Measurements from ENCODE around the gene FLG2. TPM values are rescaled to one million over a fixed set of nuclear protein-coding genes. Genes with fewer than 3 reads are reported as not detected.

Gene FLG2
- total RNA-seq, 1 experiment from 2014 or later = not detected

GRCh38 chr1:152343006-152343405 lies 16.8 kb downstream of the FLG2 start (continued):
- TF ChIP-seq ZNF281 (CRISPR knock-in tag; IDR thresholded peaks at IDR 0.05) = no peak
- TF ChIP-seq CDX4 (CRISPR knock-in tag; IDR thresholded peaks at IDR 0.05; ENCODE audit: borderline replicate concordance) = no peak
- no peak for TF ChIP-seq FOXJ3 (CRISPR knock-in tag; IDR thresholded peaks at IDR 0.05; ENCODE audit: borderline replicate concordance)
- TF ChIP-seq ATF2 (CRISPR knock-in tag; IDR thresholded peaks at IDR 0.05; ENCODE audit: borderline replicate concordance, low read depth) = no peak
- no peak for TF ChIP-seq TCF7 (CRISPR knock-in tag; IDR thresholded peaks at IDR 0.05; ENCODE audit: low read depth)

- Mint-ChIP-seq H3K27me3 (ENCODE audit: low read depth) (no peaks in the 10 kb centered on the region; the same call in none of the 2 replicates), H3K27ac (no peak overlapping the region), H3K4me3 (no peak overlapping the region), H3K9me3 (peaks cover 51% of the 10 kb centered on the region), H3K4me1 (no peaks in the 10 kb centered on the region), H3K36me3 (peaks cover 56% of the 10 kb centered on the region)
- DNase-seq (ENCODE audit: low spot score) = no peak
- ChIA-PET CTCF (interaction anchor here (1.1 kb wide), 1 partner anchor 12 kb away, joined by 3 read pairs; no protein-coding TSS in a partner anchor), POLR2A (no interaction called here)
- TF ChIP-seq ZNF263 (CRISPR knock-in tag; IDR thresholded peaks at IDR 0.05; ENCODE audit: low read depth) = no peak
- TF ChIP-seq E2F1 (CRISPR knock-in tag; IDR thresholded peaks at IDR 0.05) = no peak
- TF ChIP-seq FOXP4 (CRISPR knock-in tag; IDR thresholded peaks at IDR 0.05) = no peak
- TF ChIP-seq CREM (CRISPR knock-in tag; IDR thresholded peaks at IDR 0.05) = no peak
- no peak for TF ChIP-seq ZNF671 (CRISPR knock-in tag; IDR thresholded peaks at IDR 0.05)
- no peak for TF ChIP-seq ZNF512 (CRISPR knock-in tag; IDR thresholded peaks at IDR 0.05; ENCODE audit: borderline replicate concordance)
- no peak for TF ChIP-seq TP53 (CRISPR knock-in tag; IDR thresholded peaks at IDR 0.05)
- TF ChIP-seq NFYB (CRISPR knock-in tag; conservative IDR thresholded peaks at IDR 0.05; ENCODE audit: low read depth) = no peak
- no peak for TF ChIP-seq MAX (CRISPR knock-in tag; IDR thresholded peaks at IDR 0.05)
- no peak for TF ChIP-seq ATF1 (CRISPR knock-in tag; IDR thresholded peaks at IDR 0.05)
- TF ChIP-seq E2F5 (CRISPR knock-in tag; IDR thresholded peaks at IDR 0.05) = no peak
- ATAC-seq = no peak
Observed at GRCh38 chr1:152335399-152335798, 24.4 kb downstream of the FLG2 start.
